ENCODE data around the gene FLG.
"Not testable (repeated sequence)": the region's sequence is repeated elsewhere in the genome, so short reads cannot be mapped to it uniquely, and the experiment has no call there.

FLG gene

GRCh38 chr1:152335399-152335798, 10.4 kb upstream of the FLG start:
- Histone ChIP-seq H3K9me3 (no peaks in the 10 kb centered on the region), H3K9ac (no peak overlapping the region), H3K4me3 (no peak overlapping the region), H3K36me3 (no peaks in the 10 kb centered on the region), H4K20me1 (no peaks in the 10 kb centered on the region), H3K4me2 (no peak overlapping the region), H3K27ac (no peak overlapping the region), H3K4me1 (no peaks in the 10 kb centered on the region), H3K27me3 (no peaks in the 10 kb centered on the region)
- no peak for TF ChIP-seq Cebpa-rat (IDR thresholded peaks at IDR 0.05)

GRCh38 chr1:152328801-152329391, 3.9 kb upstream of the FLG start:
- no peak for TF ChIP-seq Cebpa-rat (IDR thresholded peaks at IDR 0.05)
- Histone ChIP-seq H4K20me1 (no peaks in the 10 kb centered on the region), H3K27me3 (no peaks in the 10 kb centered on the region), H3K4me1 (no peaks in the 10 kb centered on the region), H3K4me3 (no peak overlapping the region), H3K36me3 (no peaks in the 10 kb centered on the region), H3K9me3 (no peaks in the 10 kb centered on the region), H3K9ac (no peak overlapping the region), H3K4me2 (no peak overlapping the region), H3K27ac (no peak overlapping the region)

- Histone ChIP-seq H3K4me3 (no peak overlapping the region), H3K9me3 (0 out of 2 replicates have a peak, but pooled peaks cover 4% of the 10 kb centered on the region), H3K36me3 (no peaks in the 10 kb centered on the region), H3K27ac (no peak overlapping the region), H3K4me1 (no peaks in the 10 kb centered on the region), H4K20me1 (no peaks in the 10 kb centered on the region), H3K27me3 (no peaks in the 10 kb centered on the region), H3K4me2 (no peak overlapping the region), H3K9ac (no peak overlapping the region)
- TF ChIP-seq Cebpa-rat (IDR thresholded peaks at IDR 0.05) = no peak
Measured at GRCh38 chr1:152313970-152314369, 11.1 kb downstream of the FLG start.

- no peaks in the 10 kb centered on the region for H4K20me1 ChIP-seq
- H3K9me3 ChIP-seq = 0 out of 2 replicates have a peak, but pooled peaks cover 4% of the 10 kb centered on the region
- no peaks in the 10 kb centered on the region for H3K36me3 ChIP-seq
- no peak for TF ChIP-seq Cebpa-rat (IDR thresholded peaks at IDR 0.05)
- H3K27ac ChIP-seq = no peak overlapping the region
- H3K4me2 ChIP-seq = no peak overlapping the region
- no peak overlapping the region for H3K4me3 ChIP-seq
- no peak overlapping the region for H3K9ac ChIP-seq
- H3K4me1 ChIP-seq = no peaks in the 10 kb centered on the region
- H3K27me3 ChIP-seq = no peaks in the 10 kb centered on the region
Measured at GRCh38 chr1:152313319-152313801, 11.7 kb downstream of the FLG start.

GRCh38 chr1:152312169-152312568, 12.9 kb downstream of the FLG start:
- H3K27me3 ChIP-seq, H3K9me3 ChIP-seq, H4K20me1 ChIP-seq: not testable (repeated sequence)

GRCh38 chr1:152309955-152310354, 15.1 kb downstream of the FLG start:
- Histone ChIP-seq H3K27me3 (no peaks in the 10 kb centered on the region), H3K27ac (no peak overlapping the region), H3K9me3 (0 out of 2 replicates have a peak, but pooled peaks cover 4% of the 10 kb centered on the region), H4K20me1 (no peaks in the 10 kb centered on the region), H3K4me1 (no peaks in the 10 kb centered on the region), H3K9ac (no peak overlapping the region), H3K4me2 (no peak overlapping the region), H3K4me3 (no peak overlapping the region), H3K36me3 (no peaks in the 10 kb centered on the region)
- TF ChIP-seq Cebpa-rat (IDR thresholded peaks at IDR 0.05) = no peak

More at GRCh38 chr1:152312169-152312568, 12.9 kb downstream of the FLG start:
- H3K27ac ChIP-seq, H3K9ac ChIP-seq, H3K4me1 ChIP-seq, H3K4me3 ChIP-seq, H3K36me3 ChIP-seq, H3K4me2 ChIP-seq: not testable (repeated sequence)

- H3K4me1 ChIP-seq, H4K20me1 ChIP-seq, H3K36me3 ChIP-seq, H3K9me3 ChIP-seq, H3K9ac ChIP-seq, H3K27me3 ChIP-seq, H3K4me2 ChIP-seq, H3K27ac ChIP-seq, H3K4me3 ChIP-seq: not testable (repeated sequence)
Measured at GRCh38 chr1:152309320-152309901, 15.6 kb downstream of the FLG start.

- H3K4me2 ChIP-seq, H3K4me3 ChIP-seq, H3K36me3 ChIP-seq, H3K27me3 ChIP-seq, H3K9ac ChIP-seq, H4K20me1 ChIP-seq, H3K4me1 ChIP-seq, H3K9me3 ChIP-seq, H3K27ac ChIP-seq: not testable (repeated sequence)
Measured at GRCh38 chr1:152308758-152309157, 16.3 kb downstream of the FLG start.

- H3K27ac ChIP-seq, H3K27me3 ChIP-seq, H3K4me3 ChIP-seq, H3K4me2 ChIP-seq, H4K20me1 ChIP-seq, H3K9ac ChIP-seq, H3K9me3 ChIP-seq, H3K36me3 ChIP-seq, H3K4me1 ChIP-seq: not testable (repeated sequence)
Measured at GRCh38 chr1:152307970-152308369, 17.1 kb downstream of the FLG start.

- H4K20me1 ChIP-seq, H3K27ac ChIP-seq, H3K27me3 ChIP-seq, H3K4me2 ChIP-seq, H3K36me3 ChIP-seq, H3K4me1 ChIP-seq, H3K9ac ChIP-seq, H3K9me3 ChIP-seq, H3K4me3 ChIP-seq: not testable (repeated sequence)
Measured at GRCh38 chr1:152306123-152306522, 18.9 kb downstream of the FLG start.

- not testable (repeated sequence) for H3K27ac ChIP-seq, H3K9ac ChIP-seq, H3K27me3 ChIP-seq, H3K4me2 ChIP-seq, H3K9me3 ChIP-seq, H3K4me1 ChIP-seq, H3K4me3 ChIP-seq, H3K36me3 ChIP-seq, H4K20me1 ChIP-seq
Measured at GRCh38 chr1:152304773-152305172, 20.3 kb downstream of the FLG start.

GRCh38 chr1:152303139-152303872, 21.7 kb downstream of the FLG start:
- not testable (repeated sequence) for H3K4me3 ChIP-seq, H3K4me2 ChIP-seq, H3K27ac ChIP-seq, H3K9ac ChIP-seq, H3K4me1 ChIP-seq, H3K9me3 ChIP-seq, H3K36me3 ChIP-seq, H4K20me1 ChIP-seq, H3K27me3 ChIP-seq

- H3K27ac ChIP-seq, H3K36me3 ChIP-seq, H3K27me3 ChIP-seq, H3K9ac ChIP-seq, H3K4me2 ChIP-seq, H3K4me3 ChIP-seq, H4K20me1 ChIP-seq, H3K4me1 ChIP-seq: not testable (repeated sequence)
- H3K9me3 ChIP-seq = peaks cover 19% of the 10 kb centered on the region
Measured at GRCh38 chr1:152256394-152256793, 68.6 kb downstream of the FLG start.

All from BLaER1 (cell line).